ENCODE data around the gene PDE1A. TPM values are rescaled to one million over a fixed set of nuclear protein-coding genes. Genes with fewer than 3 reads are reported as not detected.

The PDE1A gene
- total and polyA plus RNA-seq, 2 of the 4 experiments (the other 2 are of a cell fraction): 0.24 to 0.90 TPM

- ChIA-PET POLR2A (ENCODE audit: unreplicated experiment) (no interaction called here), CTCF (no interaction called here)
- Histone ChIP-seq H3K4me1 (ENCODE audit: control insufficient read depth, insufficient read depth, low read length) (no peaks in the 10 kb centered on the region), H3K79me1 (ENCODE audit: low read depth in 1 of 2, low read length in 2 of 2) (no peaks in the 10 kb centered on the region), H3K36me3 (ENCODE audit: control insufficient read depth, insufficient read depth, low read length) (no peaks in the 10 kb centered on the region), H3K9me3 (ENCODE audit: control insufficient read depth, insufficient read depth, low read length) (no peaks in the 10 kb centered on the region), H2BK5ac (ENCODE audit: low read depth, low read length, poor library complexity, severe bottlenecking) (no peak overlapping the region), H2AK5ac (ENCODE audit: low read depth, low read length) (no peak overlapping the region), H2AK9ac (replicated peaks; ENCODE audit: low read depth, low read length, poor library complexity) (no peak overlapping the region), H4K20me1 (ENCODE audit: insufficient read depth, low read length) (no peaks in the 10 kb centered on the region), H3K27me3 (ENCODE audit: control insufficient read depth, insufficient read depth, low read length) (no peaks in the 10 kb centered on the region), H2BK120ac (ENCODE audit: low read depth, low read length) (no peak overlapping the region), H3K56ac (ENCODE audit: extremely low read depth, insufficient read depth, low read length) (no peak overlapping the region), H3K9ac (ENCODE audit: low read depth, low read length) (no peak overlapping the region), H3K4me3 (ENCODE audit: insufficient read depth, low read depth, low read length) (no peak overlapping the region), H3K27ac (ENCODE audit: insufficient read depth, low read length) (no peak overlapping the region), H3K23ac (ENCODE audit: low read depth, low read length) (no peak overlapping the region), H2BK15ac (ENCODE audit: low read depth, low read length) (no peak overlapping the region), H3K4me2 (ENCODE audit: low read depth, low read length) (no peak overlapping the region), H3K14ac (replicated peaks; ENCODE audit: low read depth, low read length) (no peak overlapping the region), H2BK20ac (ENCODE audit: low read depth, low read length) (no peak overlapping the region), H2AFZ (replicated peaks; ENCODE audit: low read length, poor library complexity) (no peak overlapping the region), H4K8ac (ENCODE audit: low read depth in 2 of 2, low read length in 2 of 2) (no peak overlapping the region), H3K4ac (ENCODE audit: low read depth, low read length) (no peak overlapping the region), H4K5ac (ENCODE audit: low read depth, low read length) (no peak overlapping the region), H3K18ac (ENCODE audit: low read depth, low read length) (no peak overlapping the region), H4K91ac (ENCODE audit: insufficient read depth, low read depth, low read length) (no peak overlapping the region), H3K9me1 (ENCODE audit: insufficient read depth, low read length) (no peaks in the 10 kb centered on the region)
- ATAC-seq (ENCODE audit: low read depth): no peak
- in situ Hi-C loops (cut with MboI; ENCODE audit: low sequenced_read_pairs) (no loop called here), intact Hi-C loops (cut with micrococcal nuclease) (no loop called here), dilution Hi-C loops (cut with HindIII; ENCODE audit: low sequenced_read_pairs, unreplicated experiment) (no loop called here)
- no CpG with 5 or more reads among the region's 1 CpG for WGBS, 2 experiments (ENCODE audit: extremely low coverage in 2 of 2, insufficient read length in 1 of 2)
- TF ChIP-seq SMC3 (IDR thresholded peaks at IDR 0.05; ENCODE audit: low read depth, low read length): no peak
- DNase-seq: no peak
- no TSS peak for BruUV-seq (replicated peaks)
Observed at GRCh38 chr2:182220335-182220734, 206.5 kb downstream of the PDE1A start.
